Peyer's patch (tissue), 4 donors: ENCODE data around the gene PACSIN1. TPM values are rescaled to one million over a fixed set of nuclear protein-coding genes. Genes with fewer than 3 reads are reported as not detected.

Source experiments
- DNase-seq, 3 donors: peaks; one replicate each; pipeline ENCODE4 v3.0.0-alpha.2; 2017 to 2019
- H3K27ac ChIP-seq, 4 donors: fragments of 200-600 bp; sonication (generic); one replicate each; pipeline ENCODE4 v1.5.1; 2016 to 2019
- H3K27me3 ChIP-seq, 2 donors: fragments of 200-600 bp; sonication (generic); one replicate each; pipeline ENCODE4 v1.5.1; 2019
- H3K36me3 ChIP-seq, 3 donors: fragments of 200-600 bp; sonication (generic); one replicate each; pipeline ENCODE4 v1.5.1; 2016 to 2019
- H3K4me1 ChIP-seq, 4 donors: fragments of 200-600 bp; sonication (generic); one replicate each; pipeline ENCODE4 v1.5.1; 2016 to 2019
- H3K4me3 ChIP-seq, 4 donors: fragments of 200-600 bp; sonication (generic); 1 replicate in 3 of 4; 2 replicates in 1 of 4; pipeline ENCODE4 v1.5.1; 2016 to 2019; ENCODE audit warnings: mild to moderate bottlenecking in 1 of 4
- H3K9me3 ChIP-seq, 4 donors: fragments of 200-600 bp; sonication (generic); one replicate each; pipeline ENCODE4 v1.5.1; 2016 to 2019; ENCODE audit warnings: mild to moderate bottlenecking in 1 of 4
- POLR2A ChIP-seq, 2 donors: fragments of 450-650 bp; IDR thresholded peaks; one replicate each; pipeline ENCODE4 v1.5.1; 2017; ENCODE audit warnings: antibody characterized with exemption in 2 of 2, mild to moderate bottlenecking in 2 of 2, moderate library complexity in 2 of 2
- total RNA-seq, 4 donors: library from RNA; depleted of rRNA; stranded (reverse); fragments of >200 nt; gene quantifications; one replicate each; pipeline ENCODE4 v1.1.0, GENCODE V29; 2016
- TF ChIP-seq, protein P1 (sequence below), 6 experiments: fragments of 450-650 bp in 4 of 6; fragments of 200-600 bp in 2 of 6; sonication (generic) in 1 of 6; IDR thresholded peaks; one replicate each; pipeline ENCODE4 v1.5.1; 2017 to 2019; ENCODE audit warnings: antibody characterized with exemption in 6 of 6, mild to moderate bottlenecking in 3 of 6, moderate library complexity in 1 of 6

Gene PACSIN1
- total RNA-seq, 4 donors from 2014 or later = 0.28 to 9.9 (median 0.40) TPM; not detected in 1

DNA sequence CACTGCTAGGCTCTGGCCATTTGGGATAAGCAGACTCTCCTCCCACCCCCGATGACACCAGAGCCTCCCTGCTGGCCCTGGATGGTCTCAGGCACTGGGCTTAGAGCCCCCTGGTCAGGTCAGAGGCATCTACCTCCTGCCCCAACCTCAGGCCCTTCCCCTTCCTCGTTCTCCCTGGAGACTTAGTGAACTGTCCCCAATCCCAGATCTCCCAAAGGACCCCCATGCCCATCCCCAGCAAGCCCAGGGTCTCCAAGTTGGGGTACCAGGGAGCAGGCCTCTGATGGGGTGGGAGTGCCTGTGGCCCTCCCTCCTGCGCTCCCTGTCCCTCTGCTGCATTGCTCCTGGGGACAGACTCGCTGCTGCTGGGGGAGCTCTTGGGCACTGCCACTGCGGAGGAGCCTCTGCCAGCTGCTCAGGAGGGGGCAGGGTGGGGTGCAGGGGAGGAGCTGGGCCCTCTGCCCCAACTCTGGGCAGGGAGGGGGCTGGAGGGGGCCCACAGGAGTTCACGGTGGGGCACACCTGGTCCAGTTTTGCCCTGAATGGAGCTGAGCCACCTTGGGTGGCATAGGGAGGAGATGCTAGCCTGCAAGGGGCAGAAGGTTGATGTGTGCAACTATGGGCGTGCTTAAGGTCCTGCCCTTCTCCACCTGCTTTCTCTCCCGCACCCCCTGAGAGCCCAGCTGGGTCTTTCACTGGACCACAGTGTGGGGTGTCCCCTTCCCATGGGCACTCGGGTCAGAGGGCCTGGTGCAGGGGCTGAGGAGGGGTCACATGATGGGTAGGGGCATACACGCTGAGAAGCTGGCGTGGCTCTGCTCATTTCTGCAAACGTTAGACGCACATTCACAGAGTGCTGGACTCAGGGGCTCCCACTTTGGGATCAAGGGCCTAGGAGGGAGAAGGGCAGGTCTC, 49.9 kb downstream of the PACSIN1 start:
- Histone ChIP-seq H3K27ac (no peak overlapping the region), H3K36me3 (no peaks in the 10 kb centered on the region), H3K9me3 (no peaks in the 10 kb centered on the region), H3K4me3 (no peak overlapping the region), H3K27me3 (no peaks in the 10 kb centered on the region), H3K4me1 (no peaks in the 10 kb centered on the region)
- TF ChIP-seq, protein P1, sequence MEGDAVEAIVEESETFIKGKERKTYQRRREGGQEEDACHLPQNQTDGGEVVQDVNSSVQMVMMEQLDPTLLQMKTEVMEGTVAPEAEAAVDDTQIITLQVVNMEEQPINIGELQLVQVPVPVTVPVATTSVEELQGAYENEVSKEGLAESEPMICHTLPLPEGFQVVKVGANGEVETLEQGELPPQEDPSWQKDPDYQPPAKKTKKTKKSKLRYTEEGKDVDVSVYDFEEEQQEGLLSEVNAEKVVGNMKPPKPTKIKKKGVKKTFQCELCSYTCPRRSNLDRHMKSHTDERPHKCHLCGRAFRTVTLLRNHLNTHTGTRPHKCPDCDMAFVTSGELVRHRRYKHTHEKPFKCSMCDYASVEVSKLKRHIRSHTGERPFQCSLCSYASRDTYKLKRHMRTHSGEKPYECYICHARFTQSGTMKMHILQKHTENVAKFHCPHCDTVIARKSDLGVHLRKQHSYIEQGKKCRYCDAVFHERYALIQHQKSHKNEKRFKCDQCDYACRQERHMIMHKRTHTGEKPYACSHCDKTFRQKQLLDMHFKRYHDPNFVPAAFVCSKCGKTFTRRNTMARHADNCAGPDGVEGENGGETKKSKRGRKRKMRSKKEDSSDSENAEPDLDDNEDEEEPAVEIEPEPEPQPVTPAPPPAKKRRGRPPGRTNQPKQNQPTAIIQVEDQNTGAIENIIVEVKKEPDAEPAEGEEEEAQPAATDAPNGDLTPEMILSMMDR (IDR thresholded peaks at IDR 0.05) = no peak
- no peak for TF ChIP-seq POLR2A (IDR thresholded peaks at IDR 0.05)
- DNase-seq = peak in 1 of 3 donors; percentile 37

GRCh38 chr6:34516391-34517324, 50.8 kb downstream of the PACSIN1 start:
- Histone ChIP-seq H3K4me1 (no peaks in the 10 kb centered on the region), H3K27me3 (no peaks in the 10 kb centered on the region), H3K36me3 (no peaks in the 10 kb centered on the region), H3K4me3 (no peak overlapping the region), H3K9me3 (no peaks in the 10 kb centered on the region), H3K27ac (no peak overlapping the region)
- peak in 1 of 3 donors; percentile 26 for DNase-seq
- TF ChIP-seq, protein P1 (IDR thresholded peaks at IDR 0.05) = no peak
- no peak for TF ChIP-seq POLR2A (IDR thresholded peaks at IDR 0.05)

- no peak for DNase-seq
- H3K27ac ChIP-seq = no peak overlapping the region
- no peaks in the 10 kb centered on the region for H3K36me3 ChIP-seq
- no peak overlapping the region for H3K4me3 ChIP-seq
- H3K27me3 ChIP-seq = no peaks in the 10 kb centered on the region
- TF ChIP-seq, protein P1 (IDR thresholded peaks at IDR 0.05) = no peak
- TF ChIP-seq POLR2A (IDR thresholded peaks at IDR 0.05) = no peak
- no peaks in the 10 kb centered on the region for H3K4me1 ChIP-seq
- no peaks in the 10 kb centered on the region for H3K9me3 ChIP-seq
Measured at GRCh38 chr6:34517461-34517881, 51.6 kb downstream of the PACSIN1 start.

DNA sequence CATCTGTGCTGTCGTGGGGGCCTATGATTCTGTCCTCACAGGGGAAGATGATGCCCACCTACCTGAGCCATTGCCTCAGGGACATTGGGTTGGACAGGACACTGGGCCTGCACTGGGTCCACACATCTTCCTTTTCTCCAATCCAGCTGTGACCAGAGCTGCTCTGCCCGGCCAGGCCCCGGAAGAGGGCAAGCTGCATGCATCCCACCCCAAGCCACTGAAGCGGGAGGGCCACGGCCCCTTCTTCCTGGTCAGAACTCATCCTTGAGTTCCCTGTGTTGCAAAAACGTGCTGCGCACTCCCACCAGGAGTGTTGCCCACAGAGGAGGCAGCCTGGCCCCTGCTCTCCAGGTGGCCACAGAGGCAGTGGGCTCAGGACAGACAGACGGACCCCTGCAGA, 52.1 kb downstream of the PACSIN1 start:
- H3K4me3 ChIP-seq = no peak overlapping the region
- no peaks in the 10 kb centered on the region for H3K36me3 ChIP-seq
- no peaks in the 10 kb centered on the region for H3K4me1 ChIP-seq
- no peak for TF ChIP-seq POLR2A (IDR thresholded peaks at IDR 0.05)
- TF ChIP-seq, protein P1 (IDR thresholded peaks at IDR 0.05) = no peak
- no peaks in the 10 kb centered on the region for H3K27me3 ChIP-seq
- no peak overlapping the region for H3K27ac ChIP-seq
- H3K9me3 ChIP-seq = no peaks in the 10 kb centered on the region
- peak in 1 of 3 donors; percentile 34 for DNase-seq

DNA sequence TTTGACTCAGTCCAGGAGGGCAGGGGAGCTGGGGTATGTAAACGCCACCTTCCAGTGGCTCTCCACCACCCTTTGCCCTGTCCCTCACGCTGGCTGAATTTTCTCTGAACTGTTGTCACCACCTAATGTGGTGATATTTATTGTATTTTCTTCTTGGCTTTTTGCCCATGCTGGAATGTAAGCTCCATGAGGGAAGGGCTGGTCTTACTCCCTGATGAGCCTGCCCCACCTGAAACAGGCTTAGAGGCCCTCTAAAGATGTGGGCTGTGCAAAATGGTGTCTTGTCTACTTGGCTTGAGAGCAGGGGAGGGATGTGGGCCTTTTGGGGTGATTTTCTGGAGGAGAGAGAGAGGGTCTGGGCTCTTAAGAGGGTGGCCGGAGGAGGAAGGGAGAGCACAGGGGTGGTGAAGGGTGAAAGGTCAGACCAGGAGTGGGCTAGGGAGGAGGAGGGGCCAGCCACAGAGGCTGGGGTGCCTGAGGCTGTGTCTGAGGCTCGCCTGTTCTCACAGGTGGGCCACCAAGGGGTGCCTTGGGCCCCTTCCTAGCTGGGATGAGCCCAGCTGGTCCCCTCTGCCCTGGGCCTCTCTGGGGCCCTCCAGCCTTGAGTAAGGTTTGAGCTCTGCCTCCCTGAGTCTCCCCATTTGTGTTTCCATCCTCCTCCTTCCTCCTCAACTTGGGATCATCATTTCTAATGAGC, 52.9 kb downstream of the PACSIN1 start:
- no peaks in the 10 kb centered on the region for H3K9me3 ChIP-seq
- TF ChIP-seq, protein P1 (IDR thresholded peaks at IDR 0.05) = no peak
- no peak for TF ChIP-seq POLR2A (IDR thresholded peaks at IDR 0.05)
- DNase-seq = no peak
- no peak overlapping the region for H3K4me3 ChIP-seq
- H3K27ac ChIP-seq = no peak overlapping the region
- no peaks in the 10 kb centered on the region for H3K27me3 ChIP-seq
- H3K4me1 ChIP-seq = no peaks in the 10 kb centered on the region
- H3K36me3 ChIP-seq = no peaks in the 10 kb centered on the region
